Measurements from ENCODE around the gene CNTLN.

GRCh38 chr9:17216646-17217045 lies 81.8 kb downstream of the CNTLN start:
- TF ChIP-seq, protein P1, sequence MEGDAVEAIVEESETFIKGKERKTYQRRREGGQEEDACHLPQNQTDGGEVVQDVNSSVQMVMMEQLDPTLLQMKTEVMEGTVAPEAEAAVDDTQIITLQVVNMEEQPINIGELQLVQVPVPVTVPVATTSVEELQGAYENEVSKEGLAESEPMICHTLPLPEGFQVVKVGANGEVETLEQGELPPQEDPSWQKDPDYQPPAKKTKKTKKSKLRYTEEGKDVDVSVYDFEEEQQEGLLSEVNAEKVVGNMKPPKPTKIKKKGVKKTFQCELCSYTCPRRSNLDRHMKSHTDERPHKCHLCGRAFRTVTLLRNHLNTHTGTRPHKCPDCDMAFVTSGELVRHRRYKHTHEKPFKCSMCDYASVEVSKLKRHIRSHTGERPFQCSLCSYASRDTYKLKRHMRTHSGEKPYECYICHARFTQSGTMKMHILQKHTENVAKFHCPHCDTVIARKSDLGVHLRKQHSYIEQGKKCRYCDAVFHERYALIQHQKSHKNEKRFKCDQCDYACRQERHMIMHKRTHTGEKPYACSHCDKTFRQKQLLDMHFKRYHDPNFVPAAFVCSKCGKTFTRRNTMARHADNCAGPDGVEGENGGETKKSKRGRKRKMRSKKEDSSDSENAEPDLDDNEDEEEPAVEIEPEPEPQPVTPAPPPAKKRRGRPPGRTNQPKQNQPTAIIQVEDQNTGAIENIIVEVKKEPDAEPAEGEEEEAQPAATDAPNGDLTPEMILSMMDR (IDR thresholded peaks at IDR 0.05; ENCODE audit: low read length) = no peak
- TF ChIP-seq EZH2 (IDR thresholded peaks at IDR 0.05; ENCODE audit: borderline replicate concordance, low read length) = no peak

All from OCI-LY1 (cell line).